WERI-Rb-1 (cell line): ENCODE measurements around the gene SLC35C1.
"Not testable (repeated sequence)": the region's sequence is repeated elsewhere in the genome, so short reads cannot be mapped to it uniquely, and the experiment has no call there.

Source experiments
- DNase-seq: peaks from one replicate; pipeline ENCODE4 v3.0.0-alpha.2; 2020
- H3K27ac ChIP-seq: fragments of 250-450 bp; sonication (Bioruptor Pico); 2 replicates; pipeline ENCODE4 v1.5.1; 2020; ENCODE audit warnings: mild to moderate bottlenecking, moderate library complexity
- H3K27me3 ChIP-seq: fragments of 250-450 bp; sonication (Bioruptor Pico); 2 replicates; pipeline ENCODE4 v1.5.1; 2021; ENCODE audit warnings: mild to moderate bottlenecking, low read depth, moderate library complexity; ENCODE audit not compliant: insufficient read depth, severe bottlenecking
- H3K36me3 ChIP-seq: fragments of 250-450 bp; sonication (Bioruptor Pico); 2 replicates; pipeline ENCODE4 v1.5.1; 2020; ENCODE audit warnings: mild to moderate bottlenecking, moderate library complexity
- H3K4me3 ChIP-seq: 2 replicates; pipeline ENCODE4 v1.5.1; 2011; ENCODE audit warnings: low read depth, mild to moderate bottlenecking, control low read depth, low read length
- H3K9me3 ChIP-seq: fragments of 250-450 bp; sonication (Bioruptor Pico); 2 replicates; pipeline ENCODE4 v1.5.1; 2021; ENCODE audit warnings: mild to moderate bottlenecking, moderate library complexity; ENCODE audit not compliant: severe bottlenecking
- TF ChIP-seq, protein P1 (sequence below): IDR thresholded peaks from 2 replicates; pipeline ENCODE4 v1.5.1; 2011; ENCODE audit warnings: low read depth, mild to moderate bottlenecking, control low read depth, inconsistent platforms, low read length

Gene SLC35C1

DNA sequence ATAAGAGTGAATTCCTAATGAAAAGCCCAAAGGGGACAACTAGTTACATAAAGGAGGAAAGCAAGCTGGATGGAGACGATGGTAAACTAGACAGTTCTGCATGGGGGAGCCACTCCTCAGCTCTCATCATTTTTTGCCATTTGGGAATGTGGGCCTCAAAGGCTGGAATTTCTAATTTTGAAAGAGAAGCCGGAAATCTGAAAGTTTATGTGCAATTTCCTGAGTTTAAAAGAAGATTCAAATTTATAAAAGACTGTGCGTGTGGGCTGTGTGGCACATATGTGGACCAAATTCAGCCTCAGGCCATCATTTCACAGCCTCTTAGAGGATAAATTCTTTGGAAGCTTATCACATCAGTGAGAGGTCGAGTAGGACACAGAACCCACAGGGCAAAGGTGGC, 24.0 kb downstream of the SLC35C1 start:
- no peak for DNase-seq
- TF ChIP-seq, protein P1, sequence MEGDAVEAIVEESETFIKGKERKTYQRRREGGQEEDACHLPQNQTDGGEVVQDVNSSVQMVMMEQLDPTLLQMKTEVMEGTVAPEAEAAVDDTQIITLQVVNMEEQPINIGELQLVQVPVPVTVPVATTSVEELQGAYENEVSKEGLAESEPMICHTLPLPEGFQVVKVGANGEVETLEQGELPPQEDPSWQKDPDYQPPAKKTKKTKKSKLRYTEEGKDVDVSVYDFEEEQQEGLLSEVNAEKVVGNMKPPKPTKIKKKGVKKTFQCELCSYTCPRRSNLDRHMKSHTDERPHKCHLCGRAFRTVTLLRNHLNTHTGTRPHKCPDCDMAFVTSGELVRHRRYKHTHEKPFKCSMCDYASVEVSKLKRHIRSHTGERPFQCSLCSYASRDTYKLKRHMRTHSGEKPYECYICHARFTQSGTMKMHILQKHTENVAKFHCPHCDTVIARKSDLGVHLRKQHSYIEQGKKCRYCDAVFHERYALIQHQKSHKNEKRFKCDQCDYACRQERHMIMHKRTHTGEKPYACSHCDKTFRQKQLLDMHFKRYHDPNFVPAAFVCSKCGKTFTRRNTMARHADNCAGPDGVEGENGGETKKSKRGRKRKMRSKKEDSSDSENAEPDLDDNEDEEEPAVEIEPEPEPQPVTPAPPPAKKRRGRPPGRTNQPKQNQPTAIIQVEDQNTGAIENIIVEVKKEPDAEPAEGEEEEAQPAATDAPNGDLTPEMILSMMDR = no peak
- Histone ChIP-seq H3K9me3 (no peaks in the 10 kb centered on the region), H3K27me3 (no peaks in the 10 kb centered on the region), H3K36me3 (no peaks in the 10 kb centered on the region), H3K4me3 (no peak overlapping the region), H3K27ac (no peak overlapping the region)

GRCh38 chr11:45830596-45830995, 25.6 kb downstream of the SLC35C1 start:
- TF ChIP-seq, protein P1 = no peak
- no peak overlapping the region for H3K4me3 ChIP-seq
- H3K36me3 ChIP-seq = no peaks in the 10 kb centered on the region
- H3K27me3 ChIP-seq = no peaks in the 10 kb centered on the region
- H3K27ac ChIP-seq = no peak overlapping the region
- DNase-seq = no peak
- H3K9me3 ChIP-seq = no peaks in the 10 kb centered on the region

DNA sequence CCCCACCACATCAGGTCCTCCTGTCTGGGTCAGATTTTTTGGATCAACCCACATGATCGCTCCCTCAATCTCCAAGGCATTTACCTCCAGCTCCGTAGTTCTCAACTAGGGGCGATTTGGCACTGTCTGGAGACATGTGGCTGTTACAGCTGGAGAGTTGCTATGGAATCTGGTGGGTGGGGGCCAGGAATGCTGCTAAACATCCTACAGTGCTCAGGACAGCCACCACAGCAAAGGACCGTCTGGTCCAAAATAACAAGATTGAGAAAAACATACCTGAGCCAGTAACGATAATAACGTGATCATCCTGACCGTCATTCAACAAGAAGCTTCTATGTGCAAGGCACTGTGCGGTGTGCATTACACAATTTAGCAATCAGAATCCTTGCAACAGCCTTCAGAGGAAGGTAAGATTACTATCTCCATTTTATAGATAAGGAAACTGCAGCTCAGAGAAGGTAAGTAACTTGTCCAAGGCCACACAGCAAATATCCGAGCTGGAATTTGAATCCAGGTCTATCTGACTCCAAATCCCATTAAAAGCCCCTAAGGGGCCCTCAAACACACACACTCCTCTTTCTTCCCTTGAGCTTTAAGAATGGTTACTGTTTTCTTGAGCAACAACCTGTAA, 28.0 kb downstream of the SLC35C1 start:
- H3K27me3 ChIP-seq = no peaks in the 10 kb centered on the region
- H3K36me3 ChIP-seq = no peaks in the 10 kb centered on the region
- no peak overlapping the region for H3K4me3 ChIP-seq
- TF ChIP-seq, protein P1 = no peak
- H3K9me3 ChIP-seq = no peaks in the 10 kb centered on the region
- H3K27ac ChIP-seq = no peak overlapping the region
- no peak for DNase-seq

DNA sequence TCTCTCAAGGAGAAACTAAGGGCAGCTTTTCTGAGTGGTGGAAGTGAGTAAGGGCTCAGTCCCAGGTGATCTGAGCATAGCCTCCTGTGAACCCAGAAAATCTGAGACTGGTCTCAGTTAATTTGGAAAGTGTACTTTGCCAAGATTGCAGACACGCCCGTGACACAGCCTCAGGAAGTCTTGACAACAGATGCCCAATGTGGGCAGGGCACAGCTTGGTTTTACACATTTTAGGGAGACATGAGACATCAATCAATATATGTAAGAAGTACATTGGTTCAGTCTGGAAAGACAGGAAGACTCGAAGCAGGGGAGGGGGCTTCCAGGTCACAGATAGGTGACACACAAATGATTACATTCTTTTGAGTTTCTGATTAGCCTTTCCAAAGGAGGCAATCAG, 28.8 kb downstream of the SLC35C1 start:
- DNase-seq = no peak
- TF ChIP-seq, protein P1 = no peak
- no peaks in the 10 kb centered on the region for H3K9me3 ChIP-seq

DNA sequence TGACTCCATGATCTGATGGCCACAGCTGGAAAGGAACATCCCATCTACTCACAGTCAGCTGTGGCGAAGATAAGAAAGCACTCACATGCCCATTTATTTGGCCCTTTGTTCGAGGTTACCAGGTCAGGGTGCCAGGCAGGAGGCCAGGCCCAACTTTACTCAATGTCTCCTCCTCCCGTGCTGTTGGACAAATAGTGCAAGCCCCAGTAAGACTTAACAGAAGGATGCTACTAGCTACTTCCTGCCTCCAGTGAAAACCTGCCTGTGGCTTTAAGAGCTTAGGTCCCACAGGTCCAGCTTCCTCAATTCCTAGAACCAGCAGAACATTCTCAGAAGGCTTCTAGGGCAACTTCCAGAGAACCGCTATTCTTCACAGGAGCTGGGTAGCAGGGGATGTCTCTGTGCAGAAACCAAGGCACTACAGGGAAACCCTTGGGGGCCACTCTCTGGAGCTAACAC, 29.4 kb downstream of the SLC35C1 start:
- Histone ChIP-seq H3K9me3 (no peaks in the 10 kb centered on the region), H3K27me3 (no peaks in the 10 kb centered on the region), H3K4me3 (no peak overlapping the region), H3K27ac (no peak overlapping the region), H3K36me3 (no peaks in the 10 kb centered on the region)
- TF ChIP-seq, protein P1 = no peak
- no peak for DNase-seq

More for the DNA sequence above, 28.8 kb downstream of the SLC35C1 start:
- Histone ChIP-seq H3K27ac (no peak overlapping the region), H3K27me3 (no peaks in the 10 kb centered on the region), H3K36me3 (no peaks in the 10 kb centered on the region), H3K4me3 (no peak overlapping the region)

DNA sequence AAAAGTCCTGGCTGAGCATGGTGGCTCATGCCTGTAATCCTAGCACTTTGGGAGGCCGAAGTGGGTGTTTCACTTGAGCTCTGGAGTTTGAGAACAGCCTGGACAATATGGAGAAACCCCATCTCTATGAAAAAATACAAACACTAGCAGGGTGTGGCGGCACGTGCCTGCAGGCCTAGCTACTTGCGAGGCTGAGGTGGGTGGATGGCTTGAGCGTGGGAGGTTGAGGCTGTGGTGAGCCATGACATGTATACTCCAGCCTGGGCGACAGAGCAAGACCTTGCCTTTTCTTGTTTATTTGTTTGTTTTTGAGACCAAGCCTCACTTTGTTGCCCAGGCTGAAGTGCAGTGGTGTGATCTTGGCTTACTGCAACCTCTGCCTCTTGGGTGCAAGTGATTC, 34.3 kb downstream of the SLC35C1 start:
- DNase-seq = no peak
- Histone ChIP-seq H3K27ac (no peak overlapping the region), H3K4me3 (no peak overlapping the region), H3K36me3 (no peaks in the 10 kb centered on the region), H3K27me3 (no peaks in the 10 kb centered on the region), H3K9me3 (no peaks in the 10 kb centered on the region)
- TF ChIP-seq, protein P1 = no peak

- not testable (repeated sequence) for H3K27ac ChIP-seq, H3K9me3 ChIP-seq, H3K36me3 ChIP-seq, H3K27me3 ChIP-seq, H3K4me3 ChIP-seq, DNase-seq
These were observed 35.3 kb downstream of the SLC35C1 start for GRCh38 chr11:45840251-45840650.
